CD14-positive monocyte (primary cell): Measurements from ENCODE around the gene GRIA1. TPM values are rescaled to one million over a fixed set of nuclear protein-coding genes. Genes with fewer than 3 reads are reported as not detected.

Experiments used
- DNase-seq, 3 donors: peaks; one replicate each; pipeline ENCODE4 v3.0.0-alpha.2; 2011 to 2022
- H2AFZ ChIP-seq: 2 replicates; pipeline ENCODE4 v1.6.0; 2012; ENCODE audit warnings: mild to moderate bottlenecking, low read depth, low read length, inconsistent platforms; ENCODE audit not compliant: insufficient read depth, poor library complexity, severe bottlenecking
- H3K27ac ChIP-seq, 2 donors: 1 replicate in 1 of 2; 2 replicates in 1 of 2; pipeline ENCODE4 v1.5.1; 2012 to 2013; ENCODE audit warnings: low read length in 2 of 2, control low read depth in 1 of 2, inconsistent platforms in 1 of 2, low read depth in 1 of 2, mild to moderate bottlenecking in 1 of 2
- H3K27me3 ChIP-seq, 2 donors: one replicate each; pipeline versions ENCODE4 v1.6.0 to v1.6.1; 2011 to 2013; ENCODE audit warnings: low read length in 2 of 2; ENCODE audit not compliant: control insufficient read depth in 2 of 2, insufficient read depth in 2 of 2
- H3K36me3 ChIP-seq, 2 donors: replicated peaks in 1 of 2; 1 replicate in 1 of 2; 2 replicates in 1 of 2; pipeline versions ENCODE4 v1.5.1 to v1.6.1; 2012 to 2013; ENCODE audit warnings: low read length in 2 of 2, control low read depth in 1 of 2, inconsistent platforms in 1 of 2, mild to moderate bottlenecking in 1 of 2; ENCODE audit not compliant: insufficient read depth in 2 of 2, control insufficient read depth in 1 of 2
- H3K4me1 ChIP-seq, 2 donors: 1 replicate in 1 of 2; 2 replicates in 1 of 2; pipeline versions ENCODE4 v1.5.1 to v1.6.1; 2012 to 2013; ENCODE audit warnings: low read length in 2 of 2, control low read depth in 1 of 2, inconsistent platforms in 1 of 2, mild to moderate bottlenecking in 1 of 2, moderate library complexity in 1 of 2; ENCODE audit not compliant: insufficient read depth in 2 of 2, control insufficient read depth in 1 of 2
- H3K4me2 ChIP-seq: replicated peaks from 2 replicates; pipeline ENCODE3; 2012; ENCODE audit warnings: low read length, moderate library complexity, mild to moderate bottlenecking; ENCODE audit not compliant: poor library complexity, severe bottlenecking; ENCODE audit errors: extremely low read depth
- H3K4me3 ChIP-seq, 3 experiments: fragments of 200-600 bp in 1 of 3; sonication (generic) in 1 of 3; replicated peaks in 1 of 3; 1 replicate in 2 of 3; 2 replicates in 1 of 3; pipeline ENCODE4 v1.5.1; 2011 to 2013; ENCODE audit warnings: low read length in 3 of 3, mild to moderate bottlenecking in 3 of 3, control low read depth in 2 of 3, low read depth in 2 of 3, inconsistent platforms in 1 of 3, moderate library complexity in 1 of 3
- H3K79me2 ChIP-seq: 2 replicates; pipeline ENCODE4 v1.6.0; 2012; ENCODE audit warnings: mild to moderate bottlenecking, control low read depth, inconsistent platforms, low read length, moderate library complexity; ENCODE audit not compliant: insufficient read depth
- H3K9ac ChIP-seq: 2 replicates; pipeline ENCODE4 v1.6.0; 2017; ENCODE audit warnings: low read length, mild to moderate bottlenecking; ENCODE audit not compliant: insufficient read depth, poor library complexity, severe bottlenecking
- H3K9me3 ChIP-seq, 2 donors: replicated peaks in 1 of 2; 1 replicate in 1 of 2; 2 replicates in 1 of 2; pipeline versions ENCODE4 v1.5.1 to v1.6.1; 2012 to 2013; ENCODE audit warnings: low read length in 2 of 2, control low read depth in 1 of 2; ENCODE audit not compliant: control insufficient read depth in 1 of 2, insufficient read depth in 1 of 2
- H4K20me1 ChIP-seq: 2 replicates; pipeline ENCODE4 v1.6.0; 2012; ENCODE audit warnings: mild to moderate bottlenecking, low read length, control low read depth, moderate library complexity; ENCODE audit not compliant: insufficient read depth
- H3K27ac Mint-ChIP-seq, 7 donors: one replicate each; pipeline ENCODE4 v1.8.0; 2020; ENCODE audit warnings: mild to moderate bottlenecking in 7 of 7, mixed read lengths in 7 of 7, moderate library complexity in 6 of 7, inconsistent platforms in 2 of 7
- H3K27me3 Mint-ChIP-seq, 3 donors: one replicate each; pipeline ENCODE4 v1.8.0; 2021 to 2022; ENCODE audit warnings: low read depth in 3 of 3, mild to moderate bottlenecking in 3 of 3, mixed read lengths in 3 of 3, moderate library complexity in 3 of 3, inconsistent platforms in 1 of 3
- H3K36me3 Mint-ChIP-seq, 2 donors: one replicate each; pipeline ENCODE4 v1.8.0; 2020; ENCODE audit warnings: mixed read lengths in 2 of 2, inconsistent platforms in 1 of 2, mild to moderate bottlenecking in 1 of 2
- H3K4me1 Mint-ChIP-seq: one replicate; pipeline ENCODE4 v1.8.0; 2020; ENCODE audit warnings: mild to moderate bottlenecking, mixed read lengths
- H3K4me3 Mint-ChIP-seq, 2 donors: one replicate each; pipeline ENCODE4 v1.8.0; 2020; ENCODE audit warnings: mild to moderate bottlenecking in 2 of 2, mixed read lengths in 2 of 2, moderate library complexity in 1 of 2
- H3K9me3 Mint-ChIP-seq, 7 donors: one replicate each; pipeline ENCODE4 v1.8.0; 2020 to 2022; ENCODE audit warnings: mixed read lengths in 7 of 7, mild to moderate bottlenecking in 6 of 7, moderate library complexity in 6 of 7, inconsistent platforms in 2 of 7
- WGBS: methylation state at CpG from one replicate; pipeline ENCODE4 v1.1.5; 2013; ENCODE audit warnings: missing lambda C conversion rate; ENCODE audit not compliant: insufficient coverage; 5-methylcytosine and 5-hydroxymethylcytosine counted together
- intact Hi-C, 2 donors: fragments of 100-400 bp; cut with micrococcal nuclease; formaldehyde crosslinking; loops; one replicate each; pipeline versions ENCODE4 v1.15.0 to v1.15.1; 2023
- polyA plus RNA-seq, 3 donors: library from polyadenylated mRNA; depleted of rRNA in 1 of 3; unstranded in 2 of 3; stranded (reverse) in 1 of 3; fragments of 300-500 nt in 2 of 3; fragments of >200 nt in 1 of 3; fragmentation: Illumina TruSeq in 2 of 3; gene quantifications; 1 replicate in 2 of 3; 2 replicates in 1 of 3; pipeline ENCODE4 v1.2.3, GENCODE V29; 2012 to 2021
- TF ChIP-seq, protein P1 (sequence below): fragments of 200-600 bp; IDR thresholded peaks from one replicate; pipeline ENCODE4 v1.8.0; 2022; ENCODE audit warnings: antibody characterized with exemption, mild to moderate bottlenecking

Gene GRIA1
- polyA plus RNA-seq, 3 donors: not detected

DNA sequence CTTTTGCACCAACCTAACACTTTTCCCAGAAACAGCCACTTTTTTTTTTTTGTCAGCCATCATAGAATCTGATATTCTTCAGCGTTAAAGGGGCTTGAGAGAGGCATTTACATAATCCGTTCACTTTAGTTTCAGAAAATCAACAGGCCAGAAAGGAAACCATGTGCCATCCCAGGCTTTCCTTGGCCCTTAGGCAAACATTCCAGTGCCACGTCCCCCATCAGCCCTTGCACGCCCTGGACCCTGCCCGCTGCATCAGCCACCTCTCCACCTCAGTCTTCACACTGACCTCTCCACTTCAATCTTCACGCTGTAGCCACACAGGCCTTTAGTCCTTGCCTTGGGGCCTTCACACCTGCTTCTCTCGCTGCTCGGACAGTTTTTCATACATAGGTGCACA lies 123.2 kb downstream of the GRIA1 start:
- no peaks in the 10 kb centered on the region for H3K36me3 ChIP-seq
- no peak for DNase-seq
- no peak overlapping the region for H2AFZ ChIP-seq
- TF ChIP-seq, protein P1, sequence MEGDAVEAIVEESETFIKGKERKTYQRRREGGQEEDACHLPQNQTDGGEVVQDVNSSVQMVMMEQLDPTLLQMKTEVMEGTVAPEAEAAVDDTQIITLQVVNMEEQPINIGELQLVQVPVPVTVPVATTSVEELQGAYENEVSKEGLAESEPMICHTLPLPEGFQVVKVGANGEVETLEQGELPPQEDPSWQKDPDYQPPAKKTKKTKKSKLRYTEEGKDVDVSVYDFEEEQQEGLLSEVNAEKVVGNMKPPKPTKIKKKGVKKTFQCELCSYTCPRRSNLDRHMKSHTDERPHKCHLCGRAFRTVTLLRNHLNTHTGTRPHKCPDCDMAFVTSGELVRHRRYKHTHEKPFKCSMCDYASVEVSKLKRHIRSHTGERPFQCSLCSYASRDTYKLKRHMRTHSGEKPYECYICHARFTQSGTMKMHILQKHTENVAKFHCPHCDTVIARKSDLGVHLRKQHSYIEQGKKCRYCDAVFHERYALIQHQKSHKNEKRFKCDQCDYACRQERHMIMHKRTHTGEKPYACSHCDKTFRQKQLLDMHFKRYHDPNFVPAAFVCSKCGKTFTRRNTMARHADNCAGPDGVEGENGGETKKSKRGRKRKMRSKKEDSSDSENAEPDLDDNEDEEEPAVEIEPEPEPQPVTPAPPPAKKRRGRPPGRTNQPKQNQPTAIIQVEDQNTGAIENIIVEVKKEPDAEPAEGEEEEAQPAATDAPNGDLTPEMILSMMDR: no peak
- intact Hi-C loops: no loop called here
- no peak overlapping the region for H3K4me3 ChIP-seq
- no peak overlapping the region for H3K27ac ChIP-seq
- H3K9me3 ChIP-seq: no peaks in the 10 kb centered on the region
- Mint-ChIP-seq H3K4me1 (no peaks in the 10 kb centered on the region), H3K4me3 (no peak overlapping the region), H3K27ac (no peak overlapping the region), H3K9me3 (peaks cover 0 to 3% (median 1%) of the 10 kb centered on the region in 7 donors), H3K36me3 (no peaks in the 10 kb centered on the region), H3K27me3 (peaks cover 0 to 2% (median 1%) of the 10 kb centered on the region in 3 donors)
- no peak overlapping the region for H3K9ac ChIP-seq
- H4K20me1 ChIP-seq: no peaks in the 10 kb centered on the region
- H3K79me2 ChIP-seq: no peaks in the 10 kb centered on the region
- WGBS: 94% methylated on average over 8 of the region's 8 CpGs
- no peaks in the 10 kb centered on the region for H3K4me1 ChIP-seq
- H3K27me3 ChIP-seq: no peaks in the 10 kb centered on the region
- H3K4me2 ChIP-seq: no peak overlapping the region

DNA sequence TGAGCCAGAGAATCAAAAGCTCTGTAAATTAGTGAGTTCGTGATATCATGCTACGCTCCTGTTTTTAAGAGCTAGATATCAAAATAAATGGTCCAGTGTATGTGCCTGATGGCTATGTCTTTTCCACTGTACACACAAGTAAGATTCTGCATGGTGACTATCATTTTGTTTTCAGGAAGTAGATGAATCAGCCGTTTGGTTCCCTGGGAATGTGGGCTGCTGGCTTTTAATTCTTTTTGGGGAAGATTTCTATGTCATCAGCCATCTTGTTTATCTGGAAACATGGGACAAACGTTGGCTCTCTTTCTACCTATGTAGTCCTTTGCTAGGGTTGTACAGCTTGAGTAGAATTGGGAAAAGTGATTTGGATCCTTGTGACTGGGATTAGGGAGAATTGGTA lies 126.7 kb downstream of the GRIA1 start:
- no peaks in the 10 kb centered on the region for H3K27me3 ChIP-seq
- H3K9ac ChIP-seq: no peak overlapping the region
- H3K36me3 ChIP-seq: no peaks in the 10 kb centered on the region
- Mint-ChIP-seq H3K36me3 (no peaks in the 10 kb centered on the region), H3K4me1 (no peaks in the 10 kb centered on the region), H3K4me3 (no peak overlapping the region), H3K27ac (no peak overlapping the region), H3K9me3 (peaks cover 0 to 4% (median 0%) of the 10 kb centered on the region in 7 donors), H3K27me3 (peaks cover 0 to 2% (median 1%) of the 10 kb centered on the region in 3 donors)
- no peaks in the 10 kb centered on the region for H3K9me3 ChIP-seq
- H3K4me1 ChIP-seq: no peaks in the 10 kb centered on the region
- intact Hi-C loops: no loop called here
- no peak overlapping the region for H3K4me3 ChIP-seq
- H4K20me1 ChIP-seq: no peaks in the 10 kb centered on the region
- H3K4me2 ChIP-seq: no peak overlapping the region
- no peak for DNase-seq
- TF ChIP-seq, protein P1: no peak
- no peak overlapping the region for H3K27ac ChIP-seq
- H3K79me2 ChIP-seq: no peaks in the 10 kb centered on the region
- H2AFZ ChIP-seq: no peak overlapping the region
- whole genome bisulfite sequencing: 60% methylated on average over 1 of the region's 4 CpGs
